ENCODE results near the gene KRT79. TPM values are rescaled to one million over a fixed set of nuclear protein-coding genes. Genes with fewer than 3 reads are reported as not detected.

KRT79 gene
- total and polyA plus RNA-seq, 9 of the 15 experiments (the other 6 are each of a cell fraction or from before 2014, with no cell fraction given): 0.03 to 2.3 (median 0.23) TPM; not detected in 2

DNA sequence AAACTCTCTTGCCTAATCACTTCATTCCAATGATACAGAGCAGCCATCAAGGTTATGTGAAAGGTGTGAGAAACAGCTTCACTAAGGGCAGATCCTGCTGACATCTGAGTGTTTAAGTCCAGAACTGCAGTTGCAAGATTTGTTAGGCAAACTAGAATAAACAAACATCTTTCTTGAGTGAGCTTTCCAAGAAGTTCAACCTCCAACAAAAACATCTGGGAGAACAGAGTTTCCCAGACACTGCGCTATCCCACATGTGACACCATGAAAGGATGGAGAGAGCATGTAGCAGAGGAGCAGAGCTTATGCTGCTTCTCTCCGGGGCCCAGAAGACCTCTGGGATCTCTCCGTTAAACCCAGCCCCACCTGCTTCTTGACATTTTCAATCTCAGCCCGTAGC lies 62.6 kb downstream of the KRT79 start:
- Histone ChIP-seq H3K79me2 (ENCODE audit: control insufficient read depth, insufficient read depth, low read length) (no peaks in the 10 kb centered on the region), H3K27me3 (ENCODE audit: control insufficient read depth in 2 of 2, insufficient read depth in 2 of 2, low read length in 2 of 2) (peaks cover 22 to 62% of the 10 kb centered on the region in 2 experiments), H4K20me1 (replicated peaks; ENCODE audit: control insufficient read depth, insufficient read depth, low read length) (no peaks in the 10 kb centered on the region; the same call in none of the 2 replicates), H3K36me3 (ENCODE audit: control insufficient read depth, insufficient read depth, low read length) (no peaks in the 10 kb centered on the region), H3K4me1 (replicated peaks in 1 of 2; ENCODE audit: control insufficient read depth in 2 of 2, insufficient read depth in 2 of 2, low read length in 2 of 2) (no peaks in the 10 kb centered on the region), H3K9me3 (replicated peaks; ENCODE audit: control insufficient read depth, insufficient read depth, low read depth, low read length) (no peaks in the 10 kb centered on the region), H2AFZ (ENCODE audit: low read depth, low read length) (no peak overlapping the region), H3K9me1 (ENCODE audit: control insufficient read depth, insufficient read depth, low read length) (no peaks in the 10 kb centered on the region), H3K27ac (ENCODE audit: extremely low read depth, low read depth, low read length) (no peak overlapping the region), H3K9ac (ENCODE audit: insufficient read depth in 1 of 2, low read depth in 2 of 2, low read length in 2 of 2) (no peak overlapping the region), H3K4me3 (no peak overlapping the region), H3K4me2 (ENCODE audit: insufficient read depth, low read length) (no peak overlapping the region)
- ATAC-seq: no peak
- ChIA-PET POLR2A (interaction anchor here (0.6 to 1.0 kb wide), 3 partner anchors 10 to 18 kb away, joined by 3 to 4 read pairs (median 4); no protein-coding TSS in a partner anchor), CTCF (ENCODE audit: low intra/inter-chr PET ratio) (no interaction called here)
- in situ Hi-C loops (cut with MboI) (no loop called here), intact Hi-C loops (cut with micrococcal nuclease) (no loop called here)
- no TSS peak for BruUV-seq (replicated peaks)
- no peak for DNase-seq (ENCODE audit: extremely low read depth in 1 of 4, low spot score in 3 of 4)
- 0% methylated on average over 4 of the region's 4 CpGs for WGBS (ENCODE audit: insufficient coverage, low coverage, missing lambda C conversion rate)
- TF ChIP-seq ZNF3 (CRISPR knock-in tag; IDR thresholded peaks at IDR 0.05) (no peak), POLR2AphosphoS5 (IDR thresholded peaks at IDR 0.05; ENCODE audit: control insufficient read depth, insufficient read depth, low read depth, low read length) (no peak), MXI1 (IDR thresholded peaks at IDR 0.05; ENCODE audit: low read depth, low read length) (no peak), NCOA4 (IDR thresholded peaks at IDR 0.05; ENCODE audit: partially characterized antibody) (no peak), RAD21 (CRISPR knock-in tag; conservative IDR thresholded peaks at IDR 0.05 in 1 of 2, IDR thresholded peaks at IDR 0.05 in 1 of 2) (no peak), ZC3H8 (IDR thresholded peaks at IDR 0.05) (no peak), EWSR1 (IDR thresholded peaks at IDR 0.05; ENCODE audit: borderline replicate concordance, low read depth, partially characterized antibody) (no peak), CBFB (CRISPR knock-in tag; IDR thresholded peaks at IDR 0.05) (no peak), EHMT2 (IDR thresholded peaks at IDR 0.05) (no peak)
- TF ChIP-seq, protein P1, sequence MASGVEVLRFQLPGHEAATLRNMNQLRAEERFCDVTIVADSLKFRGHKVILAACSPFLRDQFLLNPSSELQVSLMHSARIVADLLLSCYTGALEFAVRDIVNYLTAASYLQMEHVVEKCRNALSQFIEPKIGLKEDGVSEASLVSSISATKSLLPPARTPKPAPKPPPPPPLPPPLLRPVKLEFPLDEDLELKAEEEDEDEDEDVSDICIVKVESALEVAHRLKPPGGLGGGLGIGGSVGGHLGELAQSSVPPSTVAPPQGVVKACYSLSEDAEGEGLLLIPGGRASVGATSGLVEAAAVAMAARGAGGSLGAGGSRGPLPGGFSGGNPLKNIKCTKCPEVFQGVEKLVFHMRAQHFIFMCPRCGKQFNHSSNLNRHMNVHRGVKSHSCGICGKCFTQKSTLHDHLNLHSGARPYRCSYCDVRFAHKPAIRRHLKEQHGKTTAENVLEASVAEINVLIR (CRISPR knock-in tag; IDR thresholded peaks at IDR 0.05): no peak
- no peak for FAIRE-seq

Small RNAs within 50 kb of the gene (small RNA-seq; reads per million reads assigned to genes)
- gene AC107016.2: not detected

Other genes with a start within 250 kb of the KRT79 start
Only the 7 nearest of the 14 such genes appear.
- not detected in 2 replicates for gene KRT77, start 130.8 kb downstream of the KRT79 start, total RNA-seq (2014; rRNA removed)
- gene KRT77, start 130.8 kb downstream of the KRT79 start, total RNA-seq (2014; rRNA removed; fragmentation: Illumina TruSeq; extraction: Trizol): not detected in 2 replicates
- gene KRT77, start 130.8 kb downstream of the KRT79 start, total RNA-seq (2015; rRNA removed; fragmentation: Illumina TruSeq; extraction: Trizol): not detected in 2 replicates
- not detected in 2 replicates for gene KRT77, start 130.8 kb downstream of the KRT79 start, total RNA-seq (2021)
- not detected in 2 replicates for gene KRT77, start 130.8 kb downstream of the KRT79 start, polyA plus RNA-seq (2011; rRNA removed)
- gene KRT77, start 130.8 kb downstream of the KRT79 start, polyA plus RNA-seq (2014; fragmentation: Illumina TruSeq; extraction: Trizol): not detected in 2 replicates
- not detected for gene KRT77, start 130.8 kb downstream of the KRT79 start, polyA plus RNA-seq (2014; fragmentation: Nextera tagmentation; extraction: Ambion mirVana)
- not detected in 2 replicates for gene KRT77, start 130.8 kb downstream of the KRT79 start, polyA plus RNA-seq (2014; rRNA removed)
- not detected in 2 replicates for gene KRT76, start 57.0 kb downstream of the KRT79 start, total RNA-seq (2014; rRNA removed)
- gene KRT76, start 57.0 kb downstream of the KRT79 start, total RNA-seq (2014; rRNA removed; fragmentation: Illumina TruSeq; extraction: Trizol): not detected in 2 replicates
- not detected in 2 replicates for gene KRT76, start 57.0 kb downstream of the KRT79 start, total RNA-seq (2015; rRNA removed; fragmentation: Illumina TruSeq; extraction: Trizol)
- not detected in 2 replicates for gene KRT76, start 57.0 kb downstream of the KRT79 start, total RNA-seq (2021)
- not detected in 2 replicates for gene KRT76, start 57.0 kb downstream of the KRT79 start, polyA plus RNA-seq (2011; rRNA removed)
- not detected in 2 replicates for gene KRT76, start 57.0 kb downstream of the KRT79 start, polyA plus RNA-seq (2014; fragmentation: Illumina TruSeq; extraction: Trizol)
- gene KRT76, start 57.0 kb downstream of the KRT79 start, polyA plus RNA-seq (2014; fragmentation: Nextera tagmentation; extraction: Ambion mirVana): not detected
- not detected in 2 replicates for gene KRT76, start 57.0 kb downstream of the KRT79 start, polyA plus RNA-seq (2014; rRNA removed)
- not detected in 2 replicates for gene KRT3, start 38.2 kb downstream of the KRT79 start, total RNA-seq (2014; rRNA removed)
- not detected in 2 replicates for gene KRT3, start 38.2 kb downstream of the KRT79 start, total RNA-seq (2014; rRNA removed; fragmentation: Illumina TruSeq; extraction: Trizol)
- gene KRT3, start 38.2 kb downstream of the KRT79 start, total RNA-seq (2015; rRNA removed; fragmentation: Illumina TruSeq; extraction: Trizol): not detected in 2 replicates
- not detected in 2 replicates for gene KRT3, start 38.2 kb downstream of the KRT79 start, total RNA-seq (2021)
- not detected in 2 replicates for gene KRT3, start 38.2 kb downstream of the KRT79 start, polyA plus RNA-seq (2011; rRNA removed)
- gene KRT3, start 38.2 kb downstream of the KRT79 start, polyA plus RNA-seq (2014; fragmentation: Illumina TruSeq; extraction: Trizol): not detected in 2 replicates
- not detected for gene KRT3, start 38.2 kb downstream of the KRT79 start, polyA plus RNA-seq (2014; fragmentation: Nextera tagmentation; extraction: Ambion mirVana)
- gene KRT3, start 38.2 kb downstream of the KRT79 start, polyA plus RNA-seq (2014; rRNA removed): not detected in 2 replicates
- gene KRT4, start 20.2 kb downstream of the KRT79 start, total RNA-seq (2014; rRNA removed): not detected in 2 replicates
- not detected in 2 replicates for gene KRT4, start 20.2 kb downstream of the KRT79 start, total RNA-seq (2014; rRNA removed; fragmentation: Illumina TruSeq; extraction: Trizol)
- not detected in 2 replicates for gene KRT4, start 20.2 kb downstream of the KRT79 start, total RNA-seq (2015; rRNA removed; fragmentation: Illumina TruSeq; extraction: Trizol)
- not detected in 2 replicates for gene KRT4, start 20.2 kb downstream of the KRT79 start, total RNA-seq (2021)
- not detected in 2 replicates for gene KRT4, start 20.2 kb downstream of the KRT79 start, polyA plus RNA-seq (2011; rRNA removed)
- not detected in 2 replicates for gene KRT4, start 20.2 kb downstream of the KRT79 start, polyA plus RNA-seq (2014; fragmentation: Illumina TruSeq; extraction: Trizol)
- gene KRT4, start 20.2 kb downstream of the KRT79 start, polyA plus RNA-seq (2014; fragmentation: Nextera tagmentation; extraction: Ambion mirVana): not detected
- gene KRT4, start 20.2 kb downstream of the KRT79 start, polyA plus RNA-seq (2014; rRNA removed): not detected in 2 replicates
- not detected in 2 replicates for gene KRT78, start 14.7 kb upstream of the KRT79 start, total RNA-seq (2014; rRNA removed)
- gene KRT78, start 14.7 kb upstream of the KRT79 start, total RNA-seq (2014; rRNA removed; fragmentation: Illumina TruSeq; extraction: Trizol): not detected in 2 replicates
- gene KRT78, start 14.7 kb upstream of the KRT79 start, total RNA-seq (2015; rRNA removed; fragmentation: Illumina TruSeq; extraction: Trizol): not detected in 2 replicates
- not detected in 2 replicates for gene KRT78, start 14.7 kb upstream of the KRT79 start, total RNA-seq (2021)
- 0.08 TPM in 1 of 2 replicates, not detected in the other for gene KRT78, start 14.7 kb upstream of the KRT79 start, polyA plus RNA-seq (2011; rRNA removed)
- not detected in 2 replicates for gene KRT78, start 14.7 kb upstream of the KRT79 start, polyA plus RNA-seq (2014; fragmentation: Illumina TruSeq; extraction: Trizol)
- gene KRT78, start 14.7 kb upstream of the KRT79 start, polyA plus RNA-seq (2014; fragmentation: Nextera tagmentation; extraction: Ambion mirVana): not detected
- gene KRT78, start 14.7 kb upstream of the KRT79 start, polyA plus RNA-seq (2014; rRNA removed): not detected in 2 replicates
- gene KRT8, start 70.8 kb upstream of the KRT79 start, total RNA-seq (2014; rRNA removed): 262 and 326 TPM in 2 replicates
- 157 and 159 TPM in 2 replicates for gene KRT8, start 70.8 kb upstream of the KRT79 start, total RNA-seq (2014; rRNA removed; fragmentation: Illumina TruSeq; extraction: Trizol)
- 193 and 197 TPM in 2 replicates for gene KRT8, start 70.8 kb upstream of the KRT79 start, total RNA-seq (2015; rRNA removed; fragmentation: Illumina TruSeq; extraction: Trizol)
- gene KRT8, start 70.8 kb upstream of the KRT79 start, total RNA-seq (2021): 364 and 392 TPM in 2 replicates
- gene KRT8, start 70.8 kb upstream of the KRT79 start, polyA plus RNA-seq (2011; rRNA removed): 616 and 661 TPM in 2 replicates
- gene KRT8, start 70.8 kb upstream of the KRT79 start, polyA plus RNA-seq (2014; fragmentation: Illumina TruSeq; extraction: Trizol): 260 and 315 TPM in 2 replicates
- gene KRT8, start 70.8 kb upstream of the KRT79 start, polyA plus RNA-seq (2014; fragmentation: Nextera tagmentation; extraction: Ambion mirVana): 10 to 100 TPM; 41.5 to 49.8 TPM
- gene KRT8, start 70.8 kb upstream of the KRT79 start, polyA plus RNA-seq (2014; rRNA removed): 388 and 435 TPM in 2 replicates
- gene KRT18, start 114.8 kb upstream of the KRT79 start, total RNA-seq (2014; rRNA removed): 486 and 561 TPM in 2 replicates
- 206 and 246 TPM in 2 replicates for gene KRT18, start 114.8 kb upstream of the KRT79 start, total RNA-seq (2014; rRNA removed; fragmentation: Illumina TruSeq; extraction: Trizol)
- 279 and 281 TPM in 2 replicates for gene KRT18, start 114.8 kb upstream of the KRT79 start, total RNA-seq (2015; rRNA removed; fragmentation: Illumina TruSeq; extraction: Trizol)
- gene KRT18, start 114.8 kb upstream of the KRT79 start, total RNA-seq (2021): 332 and 346 TPM in 2 replicates
- 349 and 358 TPM in 2 replicates for gene KRT18, start 114.8 kb upstream of the KRT79 start, polyA plus RNA-seq (2011; rRNA removed)
- 323 and 346 TPM in 2 replicates for gene KRT18, start 114.8 kb upstream of the KRT79 start, polyA plus RNA-seq (2014; fragmentation: Illumina TruSeq; extraction: Trizol)
- 10 to 100 TPM; 26.3 to 34.2 TPM for gene KRT18, start 114.8 kb upstream of the KRT79 start, polyA plus RNA-seq (2014; fragmentation: Nextera tagmentation; extraction: Ambion mirVana)
- 231 and 235 TPM in 2 replicates for gene KRT18, start 114.8 kb upstream of the KRT79 start, polyA plus RNA-seq (2014; rRNA removed)

Measured in K562 (cell line).